CD14-positive monocyte (primary cell): ENCODE results near the gene IGFBP7. TPM values are rescaled to one million over a fixed set of nuclear protein-coding genes. Genes with fewer than 3 reads are reported as not detected.

Source experiments
- DNase-seq, 3 donors: peaks; one replicate each; pipeline ENCODE4 v3.0.0-alpha.2; 2011 to 2022
- H2AFZ ChIP-seq: 2 replicates; pipeline ENCODE4 v1.6.0; 2012; ENCODE audit warnings: mild to moderate bottlenecking, low read depth, low read length, inconsistent platforms; ENCODE audit not compliant: insufficient read depth, poor library complexity, severe bottlenecking
- H3K27ac ChIP-seq, 2 donors: 1 replicate in 1 of 2; 2 replicates in 1 of 2; pipeline ENCODE4 v1.5.1; 2012 to 2013; ENCODE audit warnings: low read length in 2 of 2, control low read depth in 1 of 2, inconsistent platforms in 1 of 2, low read depth in 1 of 2, mild to moderate bottlenecking in 1 of 2
- H3K27me3 ChIP-seq, 2 donors: one replicate each; pipeline versions ENCODE4 v1.6.0 to v1.6.1; 2011 to 2013; ENCODE audit warnings: low read length in 2 of 2; ENCODE audit not compliant: control insufficient read depth in 2 of 2, insufficient read depth in 2 of 2
- H3K36me3 ChIP-seq, 2 donors: replicated peaks in 1 of 2; 1 replicate in 1 of 2; 2 replicates in 1 of 2; pipeline versions ENCODE4 v1.5.1 to v1.6.1; 2012 to 2013; ENCODE audit warnings: low read length in 2 of 2, control low read depth in 1 of 2, inconsistent platforms in 1 of 2, mild to moderate bottlenecking in 1 of 2; ENCODE audit not compliant: insufficient read depth in 2 of 2, control insufficient read depth in 1 of 2
- H3K4me1 ChIP-seq, 2 donors: 1 replicate in 1 of 2; 2 replicates in 1 of 2; pipeline versions ENCODE4 v1.5.1 to v1.6.1; 2012 to 2013; ENCODE audit warnings: low read length in 2 of 2, control low read depth in 1 of 2, inconsistent platforms in 1 of 2, mild to moderate bottlenecking in 1 of 2, moderate library complexity in 1 of 2; ENCODE audit not compliant: insufficient read depth in 2 of 2, control insufficient read depth in 1 of 2
- H3K4me2 ChIP-seq: replicated peaks from 2 replicates; pipeline ENCODE3; 2012; ENCODE audit warnings: low read length, moderate library complexity, mild to moderate bottlenecking; ENCODE audit not compliant: poor library complexity, severe bottlenecking; ENCODE audit errors: extremely low read depth
- H3K4me3 ChIP-seq, 3 experiments: fragments of 200-600 bp in 1 of 3; sonication (generic) in 1 of 3; replicated peaks in 1 of 3; 1 replicate in 2 of 3; 2 replicates in 1 of 3; pipeline ENCODE4 v1.5.1; 2011 to 2013; ENCODE audit warnings: low read length in 3 of 3, mild to moderate bottlenecking in 3 of 3, control low read depth in 2 of 3, low read depth in 2 of 3, inconsistent platforms in 1 of 3, moderate library complexity in 1 of 3
- H3K79me2 ChIP-seq: 2 replicates; pipeline ENCODE4 v1.6.0; 2012; ENCODE audit warnings: mild to moderate bottlenecking, control low read depth, inconsistent platforms, low read length, moderate library complexity; ENCODE audit not compliant: insufficient read depth
- H3K9ac ChIP-seq: 2 replicates; pipeline ENCODE4 v1.6.0; 2017; ENCODE audit warnings: low read length, mild to moderate bottlenecking; ENCODE audit not compliant: insufficient read depth, poor library complexity, severe bottlenecking
- H3K9me3 ChIP-seq, 2 donors: replicated peaks in 1 of 2; 1 replicate in 1 of 2; 2 replicates in 1 of 2; pipeline versions ENCODE4 v1.5.1 to v1.6.1; 2012 to 2013; ENCODE audit warnings: low read length in 2 of 2, control low read depth in 1 of 2; ENCODE audit not compliant: control insufficient read depth in 1 of 2, insufficient read depth in 1 of 2
- H4K20me1 ChIP-seq: 2 replicates; pipeline ENCODE4 v1.6.0; 2012; ENCODE audit warnings: mild to moderate bottlenecking, low read length, control low read depth, moderate library complexity; ENCODE audit not compliant: insufficient read depth
- H3K27ac Mint-ChIP-seq, 7 donors: one replicate each; pipeline ENCODE4 v1.8.0; 2020; ENCODE audit warnings: mild to moderate bottlenecking in 7 of 7, mixed read lengths in 7 of 7, moderate library complexity in 6 of 7, inconsistent platforms in 2 of 7
- H3K27me3 Mint-ChIP-seq, 3 donors: one replicate each; pipeline ENCODE4 v1.8.0; 2021 to 2022; ENCODE audit warnings: low read depth in 3 of 3, mild to moderate bottlenecking in 3 of 3, mixed read lengths in 3 of 3, moderate library complexity in 3 of 3, inconsistent platforms in 1 of 3
- H3K36me3 Mint-ChIP-seq, 2 donors: one replicate each; pipeline ENCODE4 v1.8.0; 2020; ENCODE audit warnings: mixed read lengths in 2 of 2, inconsistent platforms in 1 of 2, mild to moderate bottlenecking in 1 of 2
- H3K4me1 Mint-ChIP-seq: one replicate; pipeline ENCODE4 v1.8.0; 2020; ENCODE audit warnings: mild to moderate bottlenecking, mixed read lengths
- H3K4me3 Mint-ChIP-seq, 2 donors: one replicate each; pipeline ENCODE4 v1.8.0; 2020; ENCODE audit warnings: mild to moderate bottlenecking in 2 of 2, mixed read lengths in 2 of 2, moderate library complexity in 1 of 2
- H3K9me3 Mint-ChIP-seq, 7 donors: one replicate each; pipeline ENCODE4 v1.8.0; 2020 to 2022; ENCODE audit warnings: mixed read lengths in 7 of 7, mild to moderate bottlenecking in 6 of 7, moderate library complexity in 6 of 7, inconsistent platforms in 2 of 7
- CTCF ChIP-seq: fragments of 200-600 bp; IDR thresholded peaks from one replicate; pipeline ENCODE4 v1.8.0; 2022; ENCODE audit warnings: antibody characterized with exemption, mild to moderate bottlenecking
- WGBS: methylation state at CpG from one replicate; pipeline ENCODE4 v1.1.5; 2013; ENCODE audit warnings: missing lambda C conversion rate; ENCODE audit not compliant: insufficient coverage; 5-methylcytosine and 5-hydroxymethylcytosine counted together
- intact Hi-C, 2 donors: fragments of 100-400 bp; cut with micrococcal nuclease; formaldehyde crosslinking; loops; one replicate each; pipeline versions ENCODE4 v1.15.0 to v1.15.1; 2023
- polyA plus RNA-seq, 3 donors: library from polyadenylated mRNA; depleted of rRNA in 1 of 3; unstranded in 2 of 3; stranded (reverse) in 1 of 3; fragments of 300-500 nt in 2 of 3; fragments of >200 nt in 1 of 3; fragmentation: Illumina TruSeq in 2 of 3; gene quantifications; 1 replicate in 2 of 3; 2 replicates in 1 of 3; pipeline ENCODE4 v1.2.3, GENCODE V29; 2012 to 2021

IGFBP7 gene
- polyA plus RNA-seq, 3 donors = 23.1 to 53.1 (median 46.9) TPM

GRCh38 chr4:57136281-57136680 lies 26.1 kb upstream of the IGFBP7 start:
- intact Hi-C loops = no loop called here
- no peak overlapping the region for H3K27ac Mint-ChIP-seq
- no peak for DNase-seq
- H3K4me3 Mint-ChIP-seq = no peak overlapping the region
- no peaks in the 10 kb centered on the region for H3K79me2 ChIP-seq
- no peaks in the 10 kb centered on the region for H3K36me3 ChIP-seq
- no peaks in the 10 kb centered on the region for H3K4me1 Mint-ChIP-seq
- H3K4me2 ChIP-seq = no peak overlapping the region
- H4K20me1 ChIP-seq = no peaks in the 10 kb centered on the region
- peaks cover 0 to 2% (median 1%) of the 10 kb centered on the region in 3 donors for H3K27me3 Mint-ChIP-seq
- H3K9ac ChIP-seq = no peak overlapping the region
- no peak for TF ChIP-seq CTCF
- no peaks in the 10 kb centered on the region for H3K27me3 ChIP-seq
- H3K36me3 Mint-ChIP-seq = no peaks in the 10 kb centered on the region
- H2AFZ ChIP-seq = no peak overlapping the region
- H3K9me3 ChIP-seq = peaks cover 0 to 3% of the 10 kb centered on the region in 2 donors
- H3K27ac ChIP-seq = no peak overlapping the region
- no peaks in the 10 kb centered on the region for H3K4me1 ChIP-seq
- H3K4me3 ChIP-seq = no peak overlapping the region
- peaks cover 0 to 16% (median 10%) of the 10 kb centered on the region in 7 donors for H3K9me3 Mint-ChIP-seq

- peaks cover 0 to 6% of the 10 kb centered on the region in 2 donors for H3K9me3 ChIP-seq
- H3K27me3 Mint-ChIP-seq = peaks cover 0 to 2% (median 0%) of the 10 kb centered on the region in 3 donors
- H3K27ac Mint-ChIP-seq = no peak overlapping the region
- H3K4me2 ChIP-seq = no peak overlapping the region
- no peak overlapping the region for H3K4me3 ChIP-seq
- WGBS = no CpG with 5 or more reads among the region's 2 CpGs
- H3K4me3 Mint-ChIP-seq = no peak overlapping the region
- no peaks in the 10 kb centered on the region for H3K36me3 Mint-ChIP-seq
- TF ChIP-seq CTCF = no peak
- H3K27ac ChIP-seq = no peak overlapping the region
- H3K27me3 ChIP-seq = no peaks in the 10 kb centered on the region
- H3K4me1 Mint-ChIP-seq = no peaks in the 10 kb centered on the region
- no peaks in the 10 kb centered on the region for H4K20me1 ChIP-seq
- intact Hi-C loops = no loop called here
- H3K79me2 ChIP-seq = no peaks in the 10 kb centered on the region
- no peak overlapping the region for H3K9ac ChIP-seq
- no peak overlapping the region for H2AFZ ChIP-seq
- no peaks in the 10 kb centered on the region for H3K4me1 ChIP-seq
- no peak for DNase-seq
- H3K9me3 Mint-ChIP-seq = peaks cover 0 to 9% (median 7%) of the 10 kb centered on the region in 7 donors
- no peaks in the 10 kb centered on the region for H3K36me3 ChIP-seq
Measured at GRCh38 chr4:57132743-57133137, 22.6 kb upstream of the IGFBP7 start.
